ENCODE measurements around the gene SRSF4. TPM values are rescaled to one million over a fixed set of nuclear protein-coding genes. Genes with fewer than 3 reads are reported as not detected.

The SRSF4 gene
- total RNA-seq, 1 donor from 2014 or later, result 52.6 TPM

DNA sequence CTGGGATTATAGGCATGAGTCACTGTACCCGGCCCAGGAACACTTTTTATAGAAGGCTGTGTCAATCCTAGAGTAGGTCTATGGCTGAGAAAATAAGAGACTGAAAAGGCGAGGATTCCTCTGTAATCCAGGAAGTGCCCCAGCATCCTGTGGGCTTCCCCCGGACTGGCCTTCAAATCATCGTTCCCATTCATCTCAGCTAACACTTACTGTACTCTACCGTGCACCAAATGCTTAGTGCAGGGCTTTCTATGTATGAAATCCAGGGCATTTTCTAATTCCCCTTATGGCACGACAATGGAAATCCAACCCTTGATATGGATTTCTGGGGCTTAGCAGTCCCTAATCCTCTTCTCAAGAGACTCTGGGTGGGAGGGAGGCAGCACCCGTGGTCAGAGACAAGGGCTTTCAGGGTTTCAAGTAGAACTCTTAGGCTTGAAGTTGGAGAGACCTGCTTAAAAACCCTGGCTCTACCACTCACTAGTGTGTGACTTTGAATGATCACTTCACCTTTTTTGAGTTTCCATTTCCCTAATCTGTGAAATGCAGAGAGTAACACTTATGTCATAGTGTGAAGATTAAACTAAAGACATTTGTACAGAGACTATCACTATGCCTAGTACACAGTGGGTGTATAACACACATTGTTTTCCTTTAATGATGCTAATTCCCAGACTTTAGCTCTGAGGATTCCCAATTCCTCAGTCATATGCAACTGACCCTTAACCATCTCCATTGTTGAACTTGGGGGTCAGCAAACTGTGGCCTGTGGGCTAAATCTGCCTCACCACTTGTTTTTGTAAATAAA, 28.8 kb upstream of the SRSF4 start:
- Mint-ChIP-seq H3K4me1 (ENCODE audit: low read depth, unreplicated experiment) (peaks cover 23% of the 10 kb centered on the region), H3K27me3 (ENCODE audit: low read depth, unreplicated experiment) (no peaks in the 10 kb centered on the region), H3K36me3 (ENCODE audit: low read depth, unreplicated experiment) (peaks cover 16% of the 10 kb centered on the region), H3K27ac (ENCODE audit: unreplicated experiment) (peak overlapping the region; percentile 77), H3K9me3 (ENCODE audit: unreplicated experiment) (no peaks in the 10 kb centered on the region), H3K4me3 (ENCODE audit: unreplicated experiment) (no peak overlapping the region)
- Histone ChIP-seq H3K4me2 (ENCODE audit: low read length) (no peak overlapping the region), H3K79me2 (ENCODE audit: insufficient read depth, low read length) (no peaks in the 10 kb centered on the region), H4K20me1 (ENCODE audit: insufficient read depth, low read length) (no peaks in the 10 kb centered on the region), H3K4me3 (ENCODE audit: insufficient read depth, low read depth, low read length) (no peak overlapping the region), H3K36me3 (ENCODE audit: insufficient read depth, low read length) (peaks cover 13% of the 10 kb centered on the region), H3K4me1 (ENCODE audit: insufficient read depth, low read length) (peaks cover 10% of the 10 kb centered on the region), H3K27me3 (ENCODE audit: insufficient read depth, low read length) (no peaks in the 10 kb centered on the region), H3K27ac (ENCODE audit: low read depth, low read length) (no peak overlapping the region), H3K9me3 (ENCODE audit: insufficient read depth, low read depth, low read length) (no peaks in the 10 kb centered on the region), H2AFZ (ENCODE audit: low read depth, low read length) (no peak overlapping the region), H3K9ac (ENCODE audit: low read length) (no peak overlapping the region)
- TF ChIP-seq CTCF (IDR thresholded peaks at IDR 0.05; ENCODE audit: insufficient read depth, low read depth, low read length), result no peak
- TF ChIP-seq EZH2 (IDR thresholded peaks at IDR 0.05; ENCODE audit: insufficient read depth, low read length), result no peak
- no peak for FAIRE-seq
- DNase-seq (ENCODE audit: low read depth), result no peak

DNA sequence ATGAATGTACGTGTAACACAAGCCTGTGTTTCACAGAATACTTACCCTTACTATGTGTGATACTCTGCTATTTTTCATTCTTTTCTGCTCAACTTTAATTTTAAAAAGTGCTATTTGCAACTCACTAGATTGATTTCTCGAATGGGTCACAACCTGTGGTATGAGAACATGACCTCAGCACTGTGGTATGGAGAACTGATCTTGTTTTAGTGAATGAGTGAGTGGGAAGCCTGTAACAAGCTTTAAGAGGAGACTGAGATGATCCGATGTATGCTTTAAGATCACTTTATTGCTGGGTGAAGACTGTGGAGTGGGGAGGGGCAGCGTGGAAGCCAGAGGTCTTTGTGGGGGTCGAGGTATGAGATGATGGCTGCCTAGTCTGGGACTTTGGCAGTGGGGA, 27.5 kb upstream of the SRSF4 start:
- H3K4me3 Mint-ChIP-seq (ENCODE audit: unreplicated experiment), result peak overlapping the region; percentile 3
- Histone ChIP-seq H3K36me3 (ENCODE audit: insufficient read depth, low read length) (peaks cover 9% of the 10 kb centered on the region), H3K79me2 (ENCODE audit: insufficient read depth, low read length) (no peaks in the 10 kb centered on the region), H3K27ac (ENCODE audit: low read depth, low read length) (no peak overlapping the region), H2AFZ (ENCODE audit: low read depth, low read length) (no peak overlapping the region), H3K9ac (ENCODE audit: low read length) (peak overlapping the region; percentile 33), H3K9me3 (ENCODE audit: insufficient read depth, low read depth, low read length) (no peaks in the 10 kb centered on the region), H3K4me2 (ENCODE audit: low read length) (peak overlapping the region; percentile 28), H3K27me3 (ENCODE audit: insufficient read depth, low read length) (no peaks in the 10 kb centered on the region), H3K4me3 (ENCODE audit: insufficient read depth, low read depth, low read length) (no peak overlapping the region), H4K20me1 (ENCODE audit: insufficient read depth, low read length) (no peaks in the 10 kb centered on the region), H3K4me1 (ENCODE audit: insufficient read depth, low read length) (peaks cover 10% of the 10 kb centered on the region)
- TF ChIP-seq EZH2 (IDR thresholded peaks at IDR 0.05; ENCODE audit: insufficient read depth, low read length) (no peak), CTCF (IDR thresholded peaks at IDR 0.05; ENCODE audit: insufficient read depth, low read depth, low read length) (no peak)
- H3K27ac Mint-ChIP-seq (ENCODE audit: unreplicated experiment), result peak overlapping the region; percentile 77
- DNase-seq (ENCODE audit: low read depth), result peak; percentile 54
- peaks cover 23% of the 10 kb centered on the region for H3K4me1 Mint-ChIP-seq (ENCODE audit: low read depth, unreplicated experiment)
- no peak for FAIRE-seq
- peaks cover 14% of the 10 kb centered on the region for H3K36me3 Mint-ChIP-seq (ENCODE audit: low read depth, unreplicated experiment)
- no peaks in the 10 kb centered on the region for H3K9me3 Mint-ChIP-seq (ENCODE audit: unreplicated experiment)
- no peaks in the 10 kb centered on the region for H3K27me3 Mint-ChIP-seq (ENCODE audit: low read depth, unreplicated experiment)

DNA sequence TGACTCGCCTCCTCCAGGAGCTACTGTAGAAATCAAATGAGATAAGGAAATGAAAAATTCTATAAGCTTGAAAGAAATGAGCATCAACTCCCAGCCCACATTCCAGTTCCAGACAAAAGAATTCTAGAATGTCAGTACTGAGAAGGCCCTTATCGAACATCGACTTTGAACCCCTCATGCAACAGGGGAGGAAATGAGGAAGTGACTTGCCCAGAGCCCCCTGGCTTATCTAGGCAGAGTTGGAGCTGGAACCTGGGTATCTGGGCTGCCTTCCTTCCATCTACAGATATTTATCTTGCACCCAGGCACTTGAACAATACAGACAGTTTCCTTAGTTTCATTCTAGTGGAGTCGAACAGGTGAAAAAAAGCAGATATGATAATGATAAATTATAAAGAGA, 26.7 kb upstream of the SRSF4 start:
- Mint-ChIP-seq H3K4me1 (ENCODE audit: low read depth, unreplicated experiment) (peaks cover 23% of the 10 kb centered on the region), H3K4me3 (ENCODE audit: unreplicated experiment) (no peak overlapping the region), H3K9me3 (ENCODE audit: unreplicated experiment) (no peaks in the 10 kb centered on the region), H3K27me3 (ENCODE audit: low read depth, unreplicated experiment) (no peaks in the 10 kb centered on the region), H3K27ac (ENCODE audit: unreplicated experiment) (no peak overlapping the region), H3K36me3 (ENCODE audit: low read depth, unreplicated experiment) (peaks cover 13% of the 10 kb centered on the region)
- FAIRE-seq (no peak), DNase-seq (ENCODE audit: low read depth) (no peak)
- TF ChIP-seq EZH2 (IDR thresholded peaks at IDR 0.05; ENCODE audit: insufficient read depth, low read length), result no peak
- no peak for TF ChIP-seq CTCF (IDR thresholded peaks at IDR 0.05; ENCODE audit: insufficient read depth, low read depth, low read length)
- H3K9ac ChIP-seq (ENCODE audit: low read length), result no peak overlapping the region
- no peak overlapping the region for H3K4me3 ChIP-seq (ENCODE audit: insufficient read depth, low read depth, low read length)
- no peak overlapping the region for H3K4me2 ChIP-seq (ENCODE audit: low read length)
- no peak overlapping the region for H2AFZ ChIP-seq (ENCODE audit: low read depth, low read length)
- no peaks in the 10 kb centered on the region for H3K27me3 ChIP-seq (ENCODE audit: insufficient read depth, low read length)
- no peaks in the 10 kb centered on the region for H4K20me1 ChIP-seq (ENCODE audit: insufficient read depth, low read length)
- peaks cover 8% of the 10 kb centered on the region for H3K36me3 ChIP-seq (ENCODE audit: insufficient read depth, low read length)
- no peak overlapping the region for H3K27ac ChIP-seq (ENCODE audit: low read depth, low read length)
- peaks cover 10% of the 10 kb centered on the region for H3K4me1 ChIP-seq (ENCODE audit: insufficient read depth, low read length)
- H3K79me2 ChIP-seq (ENCODE audit: insufficient read depth, low read length), result no peaks in the 10 kb centered on the region
- no peaks in the 10 kb centered on the region for H3K9me3 ChIP-seq (ENCODE audit: insufficient read depth, low read depth, low read length)
